ENCODE results near the gene OTOG.

OTOG gene

DNA sequence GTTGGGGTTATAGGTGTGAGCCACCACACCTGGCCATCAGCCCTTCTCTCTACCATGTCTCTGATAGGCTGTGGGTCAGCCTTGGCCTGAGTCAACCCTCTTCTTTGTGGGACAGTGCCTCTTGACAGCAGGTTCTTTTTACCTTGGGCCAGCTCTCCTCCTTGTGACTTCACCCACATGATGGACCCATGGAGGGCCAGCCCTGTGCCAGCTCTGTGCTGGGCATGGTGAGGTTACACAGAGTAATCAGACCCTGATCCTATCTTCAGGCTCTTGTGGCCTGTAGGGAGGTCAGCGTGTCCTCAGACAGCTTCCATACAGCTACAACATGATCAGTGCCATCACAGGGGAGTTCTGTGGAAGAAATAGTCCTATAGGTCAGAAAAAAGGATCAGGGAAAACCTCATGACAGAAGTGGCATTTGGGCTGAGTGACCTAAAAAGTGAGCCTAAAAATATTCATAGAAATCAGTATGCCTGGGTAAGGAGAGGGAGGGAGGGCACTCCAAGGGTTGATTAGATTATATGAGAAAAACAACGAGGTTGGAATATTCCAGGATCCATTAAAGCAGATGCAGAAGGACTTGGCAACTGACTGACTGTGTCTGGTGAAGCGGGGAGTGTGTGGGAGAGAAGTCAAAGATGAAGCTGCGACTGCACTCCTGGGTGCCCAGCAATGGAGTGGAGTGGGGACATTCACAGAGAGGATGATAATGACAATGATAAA lies 17.1 kb downstream of the OTOG start:
- no peak for DNase-seq

DNA sequence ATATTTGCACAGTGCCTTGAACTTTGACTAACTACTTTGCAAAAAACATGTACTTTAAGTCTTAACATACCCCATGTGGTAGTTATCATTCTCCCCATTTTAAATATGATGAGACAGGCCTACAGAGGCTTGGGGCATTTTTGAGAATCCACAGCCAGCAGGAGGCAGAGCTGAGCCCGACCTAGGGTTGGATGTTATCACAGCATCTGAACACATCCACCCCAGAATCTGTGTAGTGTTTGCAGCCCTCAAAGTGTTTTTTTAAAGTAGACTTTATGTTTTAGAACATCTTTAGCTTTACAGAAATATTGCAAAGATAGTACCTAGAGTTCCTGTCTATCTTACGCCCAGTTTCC lies 17.6 kb downstream of the OTOG start:
- DNase-seq: no peak

DNA sequence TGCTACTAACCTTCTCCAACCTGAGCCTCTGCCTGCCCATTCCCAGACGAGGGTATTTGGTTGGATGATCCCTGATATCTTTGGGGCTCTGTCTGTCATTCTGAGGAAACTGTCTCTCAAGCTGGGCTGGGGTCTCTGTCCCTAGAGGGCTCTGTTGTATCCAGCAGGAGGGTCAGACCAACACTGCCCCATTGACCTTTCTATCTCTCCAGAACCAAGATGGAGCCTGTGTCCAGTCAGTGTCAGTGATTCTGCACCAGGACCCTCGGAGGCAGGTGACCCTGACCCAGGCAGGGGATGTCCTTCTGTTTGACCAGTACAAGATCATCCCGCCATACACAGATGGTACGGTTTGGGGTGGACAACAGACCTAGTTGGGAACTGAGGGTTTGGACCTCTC lies 21.9 kb downstream of the OTOG start:
- no peak for DNase-seq

DNA sequence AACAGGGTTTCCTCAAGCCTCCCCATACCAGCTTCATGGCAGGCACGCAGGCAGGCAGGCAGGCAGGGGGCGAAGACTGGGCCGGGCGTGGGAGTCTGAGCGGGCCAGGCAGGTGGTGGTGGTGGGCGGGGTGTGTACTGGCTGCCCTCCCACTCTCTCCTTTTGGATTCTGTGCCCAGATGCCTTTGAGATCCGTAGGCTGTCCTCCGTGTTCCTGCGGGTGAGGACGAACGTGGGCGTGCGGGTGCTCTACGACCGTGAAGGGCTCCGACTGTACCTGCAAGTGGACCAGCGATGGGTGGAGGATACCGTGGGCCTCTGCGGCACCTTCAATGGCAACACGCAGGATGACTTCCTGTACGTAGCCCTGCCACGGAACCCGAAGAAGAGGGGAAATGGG lies 23.0 kb downstream of the OTOG start:
- DNase-seq: no peak

DNA sequence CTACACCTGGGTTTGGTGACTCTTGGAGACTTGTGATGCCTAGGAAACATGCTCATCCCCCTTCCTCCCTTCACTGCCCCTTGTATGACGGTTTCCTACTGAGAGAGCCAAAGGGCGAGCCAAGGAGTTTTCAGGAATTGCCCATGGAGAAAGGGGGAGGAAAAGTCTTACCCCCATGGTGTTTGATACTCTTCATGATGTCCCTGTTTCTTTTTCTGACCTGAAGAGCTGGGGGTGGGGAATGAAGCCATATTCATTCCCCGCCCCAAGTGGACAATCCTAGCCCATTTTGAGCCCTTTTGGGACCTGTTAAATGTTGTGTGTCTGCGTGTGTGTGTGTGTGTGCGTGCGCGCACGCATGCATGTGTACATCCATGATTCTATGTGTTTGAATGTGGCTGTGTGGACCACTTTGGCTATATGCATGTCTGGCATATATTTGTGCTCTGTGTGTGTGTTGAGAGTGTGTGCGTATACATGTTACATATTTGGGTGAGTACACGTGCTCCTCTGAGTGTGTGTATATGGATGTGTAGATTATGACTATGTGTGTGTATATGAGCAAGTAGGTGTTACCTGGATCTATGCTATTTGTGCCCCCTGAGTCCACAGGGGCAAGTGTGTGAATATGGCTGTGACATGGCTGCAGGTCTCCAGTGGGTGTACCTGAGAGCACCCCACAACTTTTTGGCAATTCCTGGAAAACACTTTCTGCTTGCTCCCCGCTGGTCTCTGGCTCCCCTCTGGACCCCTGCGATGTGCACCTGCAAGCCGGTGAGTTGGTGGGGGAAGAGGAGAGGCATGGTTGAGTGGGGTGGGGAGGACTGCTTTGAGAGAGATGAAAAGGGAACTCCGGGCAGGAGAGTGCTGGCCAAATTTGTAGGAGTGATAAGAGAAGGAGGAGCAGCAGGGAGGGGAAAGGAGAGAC lies 24.6 kb downstream of the OTOG start:
- DNase-seq: no peak

DNA sequence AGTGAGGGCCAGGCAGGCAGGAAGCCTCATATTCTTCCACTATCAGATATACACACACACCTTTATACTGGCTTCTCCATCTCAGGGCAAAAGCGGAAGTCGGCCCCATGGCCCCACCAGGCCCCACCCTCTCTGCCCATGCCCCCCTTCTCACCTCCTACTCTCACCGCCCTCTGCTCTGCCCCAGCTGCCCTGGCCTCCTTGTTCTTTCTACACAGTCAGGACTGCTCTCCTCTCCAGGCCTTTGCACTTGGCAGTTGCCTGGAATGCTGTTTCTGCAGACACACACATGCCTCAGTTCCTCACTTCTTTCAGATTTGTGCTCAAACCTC lies 25.3 kb downstream of the OTOG start:
- no peak for DNase-seq

DNA sequence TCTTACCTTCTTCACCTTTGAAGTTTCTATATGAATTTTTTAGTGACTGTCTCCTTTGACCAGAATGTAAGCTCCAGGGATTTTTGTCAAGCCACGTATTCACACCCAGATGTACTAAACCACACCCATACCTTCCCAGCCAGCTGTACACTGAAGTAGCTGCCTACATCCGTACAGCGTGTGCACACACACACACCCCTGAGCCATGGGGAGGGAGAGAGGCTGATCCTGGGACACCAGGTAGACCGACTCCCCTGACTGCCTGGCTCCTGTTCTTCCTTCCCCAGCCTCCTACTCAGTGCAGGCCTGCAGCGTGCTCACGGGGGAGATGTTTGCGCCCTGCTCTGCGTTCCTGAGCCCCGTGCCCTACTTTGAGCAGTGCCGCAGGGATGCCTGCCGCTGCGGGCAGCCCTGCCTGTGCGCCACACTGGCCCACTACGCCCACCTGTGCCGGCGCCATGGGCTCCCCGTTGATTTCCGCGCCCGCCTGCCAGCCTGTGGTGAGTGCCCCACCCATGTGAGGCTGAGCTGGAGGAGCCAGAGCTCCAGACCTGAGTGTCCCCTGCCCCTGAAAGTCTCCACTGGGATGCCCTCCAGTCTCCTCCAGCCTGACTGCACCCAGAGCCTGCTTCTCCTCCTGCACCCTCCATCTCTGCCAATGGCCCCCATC lies 25.9 kb downstream of the OTOG start:
- no peak for DNase-seq

DNA sequence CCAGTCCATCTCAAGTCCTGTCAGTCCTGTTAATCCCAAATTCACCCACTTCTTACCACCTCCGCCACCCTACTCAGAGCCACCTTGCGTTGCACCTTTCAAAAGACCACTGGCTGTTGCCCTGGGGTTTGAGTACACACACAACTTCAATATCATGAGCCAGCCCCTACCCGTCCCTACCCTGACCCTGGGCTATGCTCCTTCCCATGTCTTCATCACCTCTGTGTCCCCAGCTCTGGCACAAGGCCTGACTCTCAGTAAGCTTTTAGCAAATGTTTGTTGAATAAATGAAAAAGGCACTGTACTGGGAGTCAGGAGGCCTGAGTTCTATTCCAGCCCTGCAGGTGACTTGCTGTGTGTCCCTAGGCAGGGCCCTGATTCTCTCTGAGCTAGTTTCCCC lies 26.5 kb downstream of the OTOG start:
- DNase-seq: no peak

DNA sequence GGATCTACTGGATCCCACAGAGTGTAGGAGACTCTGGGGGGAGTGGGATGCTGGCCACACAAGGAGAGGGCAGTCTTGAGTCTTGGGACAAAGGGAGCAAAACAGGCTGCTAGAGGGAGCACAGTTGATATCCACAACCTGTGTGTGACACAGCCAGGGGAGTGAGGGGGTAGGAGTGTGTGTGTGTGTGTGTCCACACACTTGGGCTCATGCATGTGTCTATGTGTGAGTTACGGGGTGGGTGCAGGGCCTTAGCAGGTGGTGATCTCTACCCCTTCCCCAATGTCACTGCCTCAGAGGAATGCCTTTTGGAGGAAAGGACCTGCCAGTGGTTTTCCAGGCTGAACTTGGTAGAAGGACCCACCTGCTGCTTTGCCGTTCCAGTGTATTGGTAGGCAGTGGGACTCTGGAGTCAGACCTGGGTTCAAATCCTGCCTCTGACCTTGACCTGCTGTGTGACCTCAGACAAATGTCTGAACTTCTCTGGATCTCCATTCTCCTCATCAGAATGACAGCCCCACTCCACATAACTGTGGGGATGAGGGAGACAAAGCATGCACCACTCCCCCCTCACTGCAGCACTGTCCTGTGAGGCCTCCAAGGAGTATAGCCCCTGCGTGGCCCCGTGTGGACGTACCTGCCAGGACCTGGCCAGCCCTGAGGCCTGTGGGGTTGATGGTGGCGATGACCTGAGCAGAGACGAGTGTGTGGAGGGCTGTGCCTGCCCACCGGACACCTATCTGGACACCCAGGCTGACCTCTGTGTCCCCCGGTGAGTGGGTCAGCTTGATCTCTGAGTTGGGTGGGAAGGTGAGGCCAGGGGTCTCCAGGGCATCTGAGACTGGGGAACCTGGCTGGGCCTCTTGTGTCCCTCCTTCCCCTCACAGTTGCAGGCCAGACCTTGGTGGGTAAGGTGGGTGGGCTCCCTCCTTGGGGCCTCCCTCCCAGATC lies 27.4 kb downstream of the OTOG start:
- DNase-seq: no peak

DNA sequence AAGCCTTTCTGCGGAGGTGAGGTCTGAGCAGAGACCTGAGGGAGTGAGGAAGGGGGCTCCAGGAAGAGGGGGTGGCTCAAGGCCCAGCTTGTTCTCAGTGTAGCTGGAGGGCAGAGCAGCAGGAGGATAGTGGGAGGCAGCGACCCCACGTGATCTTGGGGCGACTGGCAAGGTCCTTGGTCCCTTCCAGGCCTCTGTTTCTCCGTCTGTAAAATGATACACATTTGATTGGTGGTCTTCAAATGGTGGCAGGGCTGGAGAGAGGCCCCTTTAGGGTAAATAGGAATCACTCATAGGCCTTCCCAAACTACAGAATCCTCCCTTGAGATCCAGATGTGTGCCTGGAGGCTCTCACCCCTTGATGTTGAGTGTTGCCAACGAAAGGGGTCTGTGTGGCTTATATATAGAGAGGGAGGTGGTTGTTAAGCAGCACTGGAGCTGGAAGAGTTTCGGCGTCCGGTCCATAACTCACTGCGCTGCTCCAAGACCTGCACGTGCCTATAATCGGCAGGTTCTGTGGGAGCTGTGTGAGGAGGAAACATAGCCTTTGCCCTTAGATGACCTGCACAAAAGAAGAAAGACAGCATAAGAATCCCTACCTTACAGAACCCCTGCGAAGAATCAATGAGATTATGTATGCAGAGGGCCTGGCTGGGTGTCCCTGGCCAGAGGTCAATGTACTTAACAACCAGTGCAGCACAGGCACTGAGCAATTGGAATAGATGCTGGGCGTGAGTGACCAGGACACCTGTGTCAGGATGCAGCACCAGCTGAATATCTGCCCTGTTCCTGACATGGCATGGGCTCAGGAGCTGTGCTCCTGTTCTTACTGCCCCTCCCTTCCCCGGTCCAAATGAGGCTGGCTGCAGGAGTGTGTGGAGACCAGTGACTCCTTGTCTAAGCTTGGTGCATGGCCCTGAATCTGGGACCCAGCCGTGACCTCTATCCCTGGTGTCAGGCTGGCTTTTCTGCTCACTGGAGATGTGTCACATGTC lies 28.7 kb downstream of the OTOG start:
- no peak for DNase-seq

DNA sequence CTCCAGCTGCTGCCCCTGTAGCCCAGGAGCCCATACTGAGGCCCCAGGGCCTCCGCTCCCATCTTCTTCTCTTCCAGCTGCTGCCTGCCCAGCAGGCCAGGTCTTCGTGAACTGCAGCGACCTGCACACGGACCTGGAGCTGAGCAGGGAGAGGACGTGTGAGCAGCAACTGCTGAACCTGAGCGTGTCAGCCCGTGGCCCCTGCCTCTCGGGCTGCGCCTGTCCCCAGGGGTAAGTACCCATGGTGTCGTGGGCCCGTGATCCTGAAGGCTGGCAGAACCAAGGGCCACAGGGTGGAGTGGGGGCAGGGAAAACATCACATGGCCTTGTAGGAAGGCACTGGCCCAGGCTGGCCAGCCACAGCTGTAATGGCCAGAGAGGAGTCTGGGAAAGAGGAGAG lies 31.2 kb downstream of the OTOG start:
- DNase-seq: no peak

DNA sequence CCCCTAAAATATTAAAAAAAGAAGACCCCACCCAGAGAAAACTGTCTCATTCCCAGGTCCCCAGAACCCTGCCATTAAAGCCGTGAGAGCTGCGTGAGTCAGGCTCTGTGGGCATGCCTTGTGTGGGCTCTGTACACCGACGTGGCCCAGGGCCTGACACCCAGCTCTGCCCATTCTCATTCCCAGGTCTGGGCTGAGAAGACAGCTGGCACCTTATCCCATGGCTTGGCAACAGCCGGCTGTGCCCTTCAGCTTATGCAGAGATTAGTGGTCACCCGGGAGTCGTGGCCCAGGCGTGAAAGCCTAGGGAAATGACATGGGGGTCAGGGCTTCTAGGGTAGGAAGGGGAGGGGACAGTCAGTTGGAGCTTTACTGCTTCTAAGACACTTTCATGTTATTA lies 31.9 kb downstream of the OTOG start:
- no peak for DNase-seq

DNA sequence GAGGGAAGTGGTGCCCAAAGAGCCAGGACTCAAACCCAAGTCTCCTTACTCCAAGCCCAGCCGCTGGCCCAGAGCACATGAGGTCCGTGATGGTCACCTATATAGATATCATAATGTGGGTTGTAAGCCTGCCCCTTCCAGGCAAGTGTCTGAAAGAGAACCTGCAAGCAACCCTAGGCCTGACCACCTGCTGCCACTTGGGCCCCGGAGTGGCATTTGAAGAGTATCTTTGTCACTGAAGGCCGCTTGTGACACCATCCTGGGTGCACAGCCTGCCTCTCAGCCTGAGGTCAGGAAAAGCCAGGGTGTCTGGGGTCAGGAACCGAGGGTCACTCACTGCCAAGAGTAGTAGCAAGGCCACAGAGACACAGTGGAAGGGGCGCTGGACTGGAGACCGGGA lies 32.4 kb downstream of the OTOG start:
- DNase-seq: no peak

DNA sequence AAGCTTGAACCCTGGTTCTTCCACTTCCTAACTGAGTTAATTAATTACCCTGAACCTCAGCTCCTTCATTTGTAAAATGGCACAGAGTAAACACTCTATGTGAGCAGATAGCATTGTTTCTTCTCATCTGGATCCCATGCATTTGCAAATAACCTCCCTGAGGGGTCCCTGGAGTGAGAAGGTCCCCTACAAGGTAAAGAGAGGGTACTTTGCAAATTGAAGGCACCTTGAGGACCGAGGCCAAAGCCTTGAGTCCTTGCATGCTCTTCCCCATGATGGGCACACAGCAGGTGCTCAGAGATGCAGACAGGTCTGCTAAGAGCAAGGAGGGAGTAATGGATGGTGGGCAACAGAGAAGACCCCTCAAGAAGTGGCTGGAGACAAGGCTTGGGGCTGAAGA lies 33.2 kb downstream of the OTOG start:
- no peak for DNase-seq

DNA sequence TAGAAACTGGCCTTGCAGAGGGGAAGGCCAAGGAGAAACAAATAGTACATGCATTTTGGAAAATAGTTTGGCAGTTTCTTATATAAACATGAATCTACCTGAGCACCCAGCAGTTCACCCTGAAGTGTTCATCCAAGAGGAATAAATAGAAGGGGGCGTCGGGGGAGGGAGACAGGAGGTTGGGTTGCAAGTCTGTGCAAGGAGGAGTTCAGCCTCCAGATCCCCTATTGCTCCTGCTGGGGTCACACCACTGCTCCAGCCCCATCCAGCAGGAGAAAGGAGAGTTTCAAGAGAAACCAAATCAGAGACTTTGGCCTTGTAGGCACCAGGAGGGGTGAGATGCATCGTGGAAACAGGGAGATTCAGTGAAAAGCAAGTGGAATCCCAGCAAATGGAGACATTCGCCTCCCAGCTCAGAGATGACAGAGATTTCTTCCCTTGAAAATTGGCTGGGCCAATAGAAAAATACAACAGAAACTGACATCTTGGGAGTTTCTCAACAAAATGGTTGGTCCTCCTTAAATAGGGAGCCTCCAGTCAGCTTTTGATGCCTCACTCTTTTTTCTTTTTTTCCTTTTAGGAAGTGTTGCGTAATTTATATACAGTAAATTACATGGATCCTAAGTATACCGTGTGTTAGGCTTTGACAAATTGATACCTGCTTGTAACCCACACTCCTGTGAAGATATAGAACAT lies 34.1 kb downstream of the OTOG start:
- no peak for DNase-seq

DNA sequence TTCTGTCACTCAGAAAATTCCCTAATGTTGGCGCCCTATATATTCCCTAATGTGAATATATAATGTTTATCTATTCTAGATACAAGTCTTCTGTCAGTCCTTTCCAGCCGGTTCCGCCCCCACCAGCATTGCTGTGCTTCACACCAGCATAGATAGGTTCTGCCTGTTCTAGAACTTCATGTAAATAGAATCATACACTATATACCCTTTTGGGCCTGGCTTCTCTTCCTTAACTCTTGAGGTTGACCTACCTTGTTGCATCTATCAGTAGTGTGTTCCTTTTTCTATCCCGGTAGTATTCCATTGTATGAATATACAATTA lies 34.6 kb downstream of the OTOG start:
- no peak for DNase-seq

DNA sequence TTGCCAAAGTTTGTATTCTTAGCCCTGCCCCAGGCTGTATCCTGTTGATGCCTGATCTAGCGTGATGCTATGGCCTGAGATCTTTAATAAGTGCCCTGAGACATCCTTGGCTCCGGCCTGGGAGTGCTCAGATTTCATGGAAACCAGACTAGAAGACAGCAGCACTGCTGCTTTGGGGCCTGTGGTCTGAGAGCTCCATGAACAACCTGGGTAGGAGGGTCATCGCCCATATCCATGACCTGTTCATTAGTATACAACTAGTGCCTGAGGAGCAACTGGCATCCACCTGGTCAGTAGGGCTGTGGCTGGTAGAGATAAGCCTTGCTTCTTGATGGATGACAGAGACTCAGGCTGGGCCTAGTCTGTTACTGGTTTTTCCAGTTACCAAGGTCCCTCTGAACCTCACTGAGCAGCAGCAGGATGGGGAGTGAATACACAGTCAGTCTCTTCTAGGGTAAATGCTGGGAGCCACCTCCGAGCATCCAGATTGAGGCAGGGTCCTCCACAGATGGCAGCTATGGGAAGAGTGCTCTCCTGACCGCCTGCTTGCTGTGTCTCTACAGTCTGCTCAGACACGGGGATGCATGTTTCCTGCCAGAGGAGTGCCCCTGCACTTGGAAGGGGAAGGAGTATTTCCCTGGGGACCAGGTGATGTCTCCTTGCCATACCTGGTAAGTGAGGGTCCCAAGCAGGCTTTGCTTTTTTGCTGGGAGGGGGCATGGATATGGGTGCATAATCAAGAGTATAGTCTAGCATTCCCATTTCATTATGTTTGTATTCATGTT lies 39.0 kb downstream of the OTOG start:
- no peak for DNase-seq

DNA sequence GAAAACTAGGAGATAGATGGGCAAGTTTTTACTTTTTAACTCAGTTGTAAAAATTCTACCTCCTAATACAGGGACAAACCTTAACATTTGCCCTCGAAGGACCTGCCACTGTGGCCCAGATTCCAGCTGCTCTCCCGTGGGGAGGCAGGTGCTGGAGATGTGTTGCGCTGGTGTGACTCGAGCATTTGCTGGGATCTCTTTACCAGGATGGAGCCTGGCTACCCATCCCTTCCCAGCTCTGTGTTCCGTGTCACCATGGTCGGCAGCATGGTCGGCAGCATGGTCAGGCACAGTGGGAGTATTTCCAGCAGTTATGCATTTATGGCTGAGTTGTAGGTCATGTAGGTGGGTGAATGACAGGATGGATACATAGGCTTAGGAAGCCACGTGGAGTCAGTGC lies 41.1 kb downstream of the OTOG start:
- no peak for DNase-seq

DNA sequence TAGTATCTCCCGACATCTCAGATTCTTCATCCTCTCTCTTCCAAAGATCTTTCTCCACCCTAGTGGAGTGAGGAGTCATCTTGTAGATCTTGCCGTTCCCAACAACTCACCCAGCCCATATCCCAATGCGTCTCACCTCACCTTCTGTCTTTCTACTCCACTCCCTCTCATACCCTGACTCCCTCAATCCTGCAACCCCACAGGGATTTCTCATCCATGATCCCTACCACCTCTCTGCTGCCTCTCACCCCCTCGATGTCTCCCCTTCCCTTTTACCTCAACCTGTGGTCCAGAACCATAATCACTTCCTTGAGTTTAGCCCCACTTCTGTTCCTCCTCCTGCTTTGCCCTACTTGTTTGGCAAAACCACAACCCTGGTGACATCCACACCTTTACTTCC lies 41.7 kb downstream of the OTOG start:
- DNase-seq: no peak

DNA sequence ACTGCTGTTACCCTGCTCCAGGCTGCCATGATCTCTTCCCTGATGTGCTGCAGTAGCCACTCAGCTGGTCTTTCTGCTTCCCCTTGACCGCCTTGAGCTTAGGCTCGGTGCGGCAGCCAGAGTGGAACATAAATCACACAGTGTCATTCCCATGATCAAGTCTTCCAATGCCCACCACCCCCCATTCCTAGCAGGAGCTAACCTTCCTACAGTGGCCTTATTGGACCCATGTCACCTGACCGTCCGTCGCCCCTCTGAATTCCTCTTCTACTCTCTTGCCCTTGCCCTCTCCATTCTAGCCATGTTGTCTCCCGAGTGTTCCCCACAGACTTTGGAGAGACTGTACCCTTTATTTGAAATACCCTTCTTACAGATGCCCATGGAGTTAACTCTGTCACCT lies 43.4 kb downstream of the OTOG start:
- no peak for DNase-seq
